H9 (cell line): ENCODE measurements around the gene DCLK2. TPM values are rescaled to one million over a fixed set of nuclear protein-coding genes. Genes with fewer than 3 reads are reported as not detected.
A peak's percentile ranks its signal among the peaks of the same experiment; 100 is the strongest.

Experiments
- DNase-seq: peaks from one replicate; pipeline ENCODE4 v3.0.0-alpha.2; 2017
- H2AFZ ChIP-seq: one replicate; pipeline ENCODE4 v1.6.1; 2013; ENCODE audit warnings: mild to moderate bottlenecking, low read length, control low read depth, moderate library complexity
- H2AK5ac ChIP-seq: 2 replicates; pipeline ENCODE4 v1.6.1; 2013; ENCODE audit warnings: low read length, control low read depth, mixed read lengths; ENCODE audit not compliant: insufficient read length
- H2BK120ac ChIP-seq: one replicate; pipeline ENCODE4 v1.6.1; 2013; ENCODE audit warnings: low read depth, mild to moderate bottlenecking, low read length, control low read depth, inconsistent platforms; ENCODE audit not compliant: poor library complexity, severe bottlenecking
- H2BK12ac ChIP-seq: 2 replicates; pipeline ENCODE4 v1.6.1; 2013; ENCODE audit warnings: low read length, control low read depth, mixed read lengths, low read depth; ENCODE audit not compliant: insufficient read length
- H2BK15ac ChIP-seq: 2 replicates; pipeline ENCODE4 v1.6.1; 2013; ENCODE audit warnings: low read depth, low read length, control low read depth
- H2BK20ac ChIP-seq: one replicate; pipeline ENCODE4 v1.6.1; 2013; ENCODE audit warnings: low read depth, mild to moderate bottlenecking, low read length, control low read depth, inconsistent platforms; ENCODE audit not compliant: poor library complexity, severe bottlenecking
- H2BK5ac ChIP-seq: 2 replicates; pipeline ENCODE4 v1.6.1; 2013; ENCODE audit warnings: low read length, control low read depth, mixed read lengths; ENCODE audit not compliant: insufficient read length
- H3K14ac ChIP-seq: 2 replicates; pipeline ENCODE4 v1.6.1; 2013; ENCODE audit warnings: low read length, control low read depth; ENCODE audit not compliant: insufficient read depth
- H3K18ac ChIP-seq: 2 replicates; pipeline ENCODE4 v1.6.1; 2013; ENCODE audit warnings: low read depth, mild to moderate bottlenecking, mixed read lengths, low read length, control low read depth; ENCODE audit not compliant: insufficient read length
- H3K23ac ChIP-seq: 2 replicates; pipeline ENCODE4 v1.6.1; 2013; ENCODE audit warnings: low read length, control low read depth, mixed read lengths, low read depth; ENCODE audit not compliant: insufficient read length
- H3K23me2 ChIP-seq: 2 replicates; pipeline ENCODE4 v1.6.1; 2013; ENCODE audit warnings: low read depth, mild to moderate bottlenecking, mixed read lengths, low read length, control low read depth; ENCODE audit not compliant: insufficient read length, poor library complexity, severe bottlenecking
- H3K27ac ChIP-seq: 2 replicates; pipeline ENCODE4 v1.5.1; 2013; ENCODE audit warnings: low read length, control low read depth, mixed read lengths, low read depth; ENCODE audit not compliant: insufficient read length
- H3K27me3 ChIP-seq: 2 replicates; pipeline ENCODE4 v1.6.1; 2013; ENCODE audit warnings: low read length, control low read depth, inconsistent platforms; ENCODE audit not compliant: insufficient read depth
- H3K4ac ChIP-seq: 2 replicates; pipeline ENCODE4 v1.6.1; 2013; ENCODE audit warnings: low read depth, mild to moderate bottlenecking, control low read depth, inconsistent platforms, low read length, moderate library complexity
- H3K4me1 ChIP-seq: 2 replicates; pipeline ENCODE4 v1.6.1; 2013; ENCODE audit warnings: low read length, control low read depth, inconsistent platforms; ENCODE audit not compliant: insufficient read depth
- H3K4me2 ChIP-seq: 2 replicates; pipeline ENCODE4 v1.6.1; 2013; ENCODE audit warnings: low read length, control low read depth, mixed read lengths; ENCODE audit not compliant: insufficient read length, insufficient read depth
- H3K56ac ChIP-seq: 2 replicates; pipeline ENCODE4 v1.6.1; 2013; ENCODE audit warnings: low read depth, mild to moderate bottlenecking, mixed read lengths, low read length, control low read depth; ENCODE audit not compliant: insufficient read length
- H3K79me1 ChIP-seq: 2 replicates; pipeline ENCODE4 v1.6.1; 2013; ENCODE audit warnings: low read depth, mild to moderate bottlenecking, moderate library complexity, low read length, control low read depth, inconsistent platforms; ENCODE audit not compliant: insufficient read depth, poor library complexity, severe bottlenecking
- H3K79me2 ChIP-seq: 2 replicates; pipeline ENCODE4 v1.6.1; 2013; ENCODE audit warnings: low read length, control low read depth, inconsistent platforms; ENCODE audit not compliant: insufficient read depth
- H3K9ac ChIP-seq: 2 replicates; pipeline ENCODE4 v1.6.1; 2013; ENCODE audit warnings: low read length, control low read depth, mixed read lengths; ENCODE audit not compliant: insufficient read length; ENCODE audit errors: extremely low read depth
- H3K9me3 ChIP-seq: one replicate; pipeline ENCODE4 v1.6.1; 2013; ENCODE audit warnings: low read depth, low read length, inconsistent platforms; ENCODE audit not compliant: control insufficient read depth
- H3T11ph ChIP-seq: one replicate; pipeline ENCODE4 v1.6.1; 2013; ENCODE audit warnings: mild to moderate bottlenecking, low read length, control low read depth, inconsistent platforms
- H4K20me1 ChIP-seq: one replicate; pipeline ENCODE4 v1.6.1; 2013; ENCODE audit not compliant: control insufficient read depth, insufficient read length, insufficient read depth
- H4K5ac ChIP-seq: 2 replicates; pipeline ENCODE4 v1.6.1; 2013; ENCODE audit warnings: low read depth, mild to moderate bottlenecking, mixed read lengths, low read length, control low read depth; ENCODE audit not compliant: insufficient read length
- H4K8ac ChIP-seq: replicated peaks from 2 replicates; pipeline ENCODE4 v1.6.1; 2013; ENCODE audit warnings: low read length, control low read depth, mixed read lengths, low read depth; ENCODE audit not compliant: insufficient read length
- H4K91ac ChIP-seq: 2 replicates; pipeline ENCODE4 v1.6.1; 2013; ENCODE audit warnings: low read depth, mild to moderate bottlenecking, moderate library complexity, mixed read lengths, low read length, control low read depth; ENCODE audit not compliant: insufficient read length
- H3K27ac Mint-ChIP-seq, 3 experiments: 2 replicates in 2 of 3; 3 replicates in 1 of 3; pipeline ENCODE4 v1.8.0; 2020 to 2021; ENCODE audit warnings: mixed read lengths in 3 of 3, mild to moderate bottlenecking in 1 of 3, moderate library complexity in 1 of 3
- H3K27me3 Mint-ChIP-seq: 2 replicates; pipeline ENCODE4 v1.8.0; 2021; ENCODE audit warnings: low read depth, mild to moderate bottlenecking, moderate library complexity, mixed read lengths
- H3K36me3 Mint-ChIP-seq, 3 experiments: 2 replicates in 2 of 3; 3 replicates in 1 of 3; pipeline ENCODE4 v1.8.0; 2020 to 2021; ENCODE audit warnings: low read depth in 3 of 3, mixed read lengths in 3 of 3; ENCODE audit not compliant: insufficient read depth in 1 of 3
- H3K4me1 Mint-ChIP-seq, 2 experiments: 2 replicates each; pipeline ENCODE4 v1.8.0; 2020; ENCODE audit warnings: mixed read lengths in 2 of 2
- H3K4me3 Mint-ChIP-seq, 2 experiments: 2 replicates in 1 of 2; 3 replicates in 1 of 2; pipeline ENCODE4 v1.8.0; 2020 to 2021; ENCODE audit warnings: mild to moderate bottlenecking in 2 of 2, mixed read lengths in 2 of 2, moderate library complexity in 1 of 2
- H3K9me3 Mint-ChIP-seq, 2 experiments: 2 replicates in 1 of 2; 3 replicates in 1 of 2; pipeline ENCODE4 v1.8.0; 2020; ENCODE audit warnings: mild to moderate bottlenecking in 2 of 2, mixed read lengths in 2 of 2, moderate library complexity in 1 of 2
- CTCF ChIP-seq: fragments of 200-600 bp; sonication (generic); conservative IDR thresholded peaks from 3 replicates; pipeline ENCODE4 v1.8.0; 2021; ENCODE audit warnings: antibody characterized with exemption, mild to moderate bottlenecking
- WGBS: extraction: QIAGEN DNeasy Blood & Tissue Kit; methylation state at CpG from one replicate; pipeline ENCODE4 v1.1.7; 2013; ENCODE audit warnings: missing lambda C conversion rate, low lambda C conversion rate, mixed read lengths; ENCODE audit not compliant: insufficient read length; ENCODE audit errors: extremely low coverage; 5-methylcytosine and 5-hydroxymethylcytosine counted together
- total RNA-seq: library from RNA; stranded (reverse); gene quantifications from 2 replicates; pipeline ENCODE4 v1.2.1, GENCODE V29; 2021

Gene DCLK2
- total RNA-seq, 1 experiment from 2014 or later, result 0.33 TPM

GRCh38 chr4:150131581-150132228, 53.5 kb downstream of the DCLK2 start:
- Histone ChIP-seq H2AFZ (no peak overlapping the region), H3K4ac (no peak overlapping the region), H3K79me1 (no peaks in the 10 kb centered on the region), H3T11ph (no peak overlapping the region), H3K9me3 (no peaks in the 10 kb centered on the region), H3K18ac (no peak overlapping the region), H2BK5ac (no peak overlapping the region), H3K14ac (no peak overlapping the region), H4K91ac (no peak overlapping the region), H3K56ac (no peak overlapping the region), H3K4me2 (no peak overlapping the region), H2AK5ac (no peak overlapping the region), H2BK12ac (no peak overlapping the region), H2BK15ac (no peak overlapping the region), H3K9ac (no peak overlapping the region), H2BK20ac (no peak overlapping the region), H2BK120ac (no peak overlapping the region), H4K5ac (no peak overlapping the region), H4K8ac (no peak overlapping the region), H3K27me3 (no peaks in the 10 kb centered on the region), H3K4me1 (no peaks in the 10 kb centered on the region), H3K79me2 (no peaks in the 10 kb centered on the region), H3K23me2 (no peaks in the 10 kb centered on the region), H3K27ac (no peak overlapping the region), H3K23ac (no peak overlapping the region), H4K20me1 (no peaks in the 10 kb centered on the region)
- H3K36me3 Mint-ChIP-seq, result no peaks in the 10 kb centered on the region
- no peak overlapping the region for H3K4me3 Mint-ChIP-seq
- H3K9me3 Mint-ChIP-seq, result no peaks in the 10 kb centered on the region
- H3K4me1 Mint-ChIP-seq, result no peaks in the 10 kb centered on the region
- no peak for TF ChIP-seq CTCF
- H3K27ac Mint-ChIP-seq, result peak overlapping the region in 1 of 3 experiments; percentile 46; a peak in 1 of 7 replicates
- DNase-seq, result no peak
- no peaks in the 10 kb centered on the region for H3K27me3 Mint-ChIP-seq
- WGBS, result no CpG with 5 or more reads among the region's 1 CpG
